Measurements from ENCODE around the gene OR10A6.

OR10A6 gene

DNA sequence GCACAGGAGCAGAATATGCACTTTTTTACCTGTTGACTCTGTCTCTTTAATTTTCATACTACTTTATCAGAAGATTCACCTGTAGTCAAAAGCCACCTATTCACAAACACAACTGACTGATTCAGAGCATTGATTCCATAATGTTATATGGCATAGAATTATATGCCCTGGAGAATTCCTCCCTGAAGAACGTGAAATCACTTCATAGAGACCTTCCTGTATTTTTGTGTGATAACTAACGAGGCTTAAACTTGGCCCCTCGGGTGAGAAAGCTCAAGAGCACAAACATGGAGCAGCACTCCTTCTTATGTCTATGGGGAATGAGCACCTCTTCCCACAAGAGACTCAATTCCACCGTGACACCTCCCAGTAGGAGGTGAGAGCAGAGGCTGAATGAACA is at the start of gene OR10A6:
Gene OR10A6 (minus strand): TSS at position 101 of the 400 bp plus-strand sequence. CDS start 2,606 bp downstream, outside the sequence.
- no peak for DNase-seq

- DNase-seq, result no peak
These were observed 46.3 kb upstream of the OR10A6 start for GRCh38 chr11:7977232-7977917.

DNA sequence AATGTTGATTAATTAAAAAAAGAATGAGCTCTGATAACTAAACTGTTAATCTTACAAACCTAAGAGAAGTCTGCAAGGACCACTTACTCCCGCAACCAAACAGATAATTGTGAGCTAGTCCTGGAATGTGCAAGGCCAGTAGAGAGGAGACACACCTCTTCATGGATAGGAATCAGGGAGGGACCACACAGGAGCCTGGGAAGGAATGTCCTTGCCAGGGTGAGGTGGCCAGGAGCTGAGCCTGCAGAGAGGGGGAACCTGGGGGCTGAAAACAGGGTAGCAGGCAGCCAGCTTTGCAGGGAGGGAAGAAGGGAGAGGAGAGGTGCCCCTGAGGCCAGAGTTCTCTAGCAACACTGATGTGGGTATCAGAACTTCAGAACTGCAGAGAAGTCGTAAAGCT is 43.6 kb upstream of the OR10A6 start:
- no peak for DNase-seq

DNA sequence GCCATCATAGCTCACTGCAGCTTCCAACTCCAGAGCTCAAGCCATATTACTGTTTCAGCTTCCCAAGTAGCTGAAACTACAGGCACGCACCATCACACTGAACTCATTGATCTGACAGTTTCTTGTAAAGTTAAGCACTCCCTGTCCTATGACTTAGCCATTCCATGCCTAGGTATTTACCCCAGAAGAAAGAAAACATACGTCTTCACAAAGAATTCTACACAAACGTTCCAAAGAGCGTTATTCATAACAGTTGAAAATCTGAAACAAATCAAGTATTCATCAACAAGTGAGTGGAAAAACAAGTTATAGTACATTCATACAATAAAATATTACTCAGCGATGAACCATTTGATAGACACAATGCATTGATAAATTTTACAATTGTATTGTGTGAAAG is 41.9 kb upstream of the OR10A6 start:
- no peak for DNase-seq

DNA sequence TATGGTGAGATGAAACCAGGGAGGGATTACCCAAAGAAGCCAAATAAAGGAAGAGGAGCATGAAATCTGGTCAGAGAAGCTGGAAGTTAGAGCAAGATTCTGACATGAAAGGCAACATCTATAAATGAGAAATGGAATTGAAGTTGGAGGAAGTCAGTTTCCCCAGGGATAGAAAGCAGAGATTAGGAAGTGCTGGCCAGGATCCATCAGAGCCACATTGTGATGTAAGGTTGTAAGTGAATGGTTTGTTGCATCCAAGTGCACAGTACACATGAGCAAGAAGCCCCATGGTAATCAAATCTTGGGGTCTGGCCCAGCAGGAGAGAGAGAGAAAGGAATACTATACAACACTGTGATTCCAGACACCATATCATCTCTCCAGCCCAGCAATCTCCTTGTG is 40.8 kb upstream of the OR10A6 start:
- DNase-seq, result no peak

DNA sequence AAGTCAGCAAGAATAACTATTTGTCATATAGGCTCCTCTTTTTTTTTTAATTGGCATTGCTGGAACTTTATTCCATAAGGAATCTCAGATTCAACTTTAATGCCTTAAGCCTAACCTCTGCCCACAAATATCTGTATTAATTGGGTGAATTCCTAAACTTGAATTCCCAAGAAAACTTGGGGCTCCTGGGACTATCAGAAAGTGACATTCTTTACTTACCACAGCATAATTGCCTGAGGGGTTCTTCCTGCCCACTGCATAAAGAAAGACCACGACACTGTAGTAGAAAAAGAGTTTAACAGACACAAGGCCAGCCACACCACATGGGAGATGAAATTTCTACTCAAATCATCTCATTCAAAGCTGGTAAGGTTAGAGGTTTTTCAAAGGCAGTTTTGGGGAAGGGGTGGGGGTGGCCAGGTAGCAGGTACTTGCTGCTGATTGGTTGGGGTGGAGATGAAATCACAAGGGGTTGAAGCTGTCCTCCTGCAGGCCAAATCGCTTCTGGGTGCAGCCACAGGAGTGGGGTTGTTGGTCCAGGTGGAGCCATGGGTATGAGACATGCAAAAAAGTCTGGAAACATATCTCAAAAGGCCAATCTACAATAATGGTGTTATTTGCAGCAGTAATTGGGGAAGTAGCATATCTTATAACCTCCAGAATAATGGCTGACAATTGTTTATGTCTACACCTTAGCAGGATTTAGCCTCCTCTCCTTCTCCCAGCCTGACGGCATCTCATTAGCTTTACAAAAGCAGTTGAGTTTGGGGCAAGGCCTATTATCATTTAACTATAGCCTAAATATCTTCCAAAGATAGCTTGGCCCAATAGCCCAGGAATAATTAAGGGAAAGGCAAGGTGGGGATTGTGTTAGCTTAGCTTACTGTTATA is 38.9 kb upstream of the OR10A6 start:
- no peak for DNase-seq

- DNase-seq, result no peak
These were observed 37.6 kb upstream of the OR10A6 start for GRCh38 chr11:7968686-7969085.

GRCh38 chr11:7967826-7968225 is 36.8 kb upstream of the OR10A6 start:
- no peak for DNase-seq

DNA sequence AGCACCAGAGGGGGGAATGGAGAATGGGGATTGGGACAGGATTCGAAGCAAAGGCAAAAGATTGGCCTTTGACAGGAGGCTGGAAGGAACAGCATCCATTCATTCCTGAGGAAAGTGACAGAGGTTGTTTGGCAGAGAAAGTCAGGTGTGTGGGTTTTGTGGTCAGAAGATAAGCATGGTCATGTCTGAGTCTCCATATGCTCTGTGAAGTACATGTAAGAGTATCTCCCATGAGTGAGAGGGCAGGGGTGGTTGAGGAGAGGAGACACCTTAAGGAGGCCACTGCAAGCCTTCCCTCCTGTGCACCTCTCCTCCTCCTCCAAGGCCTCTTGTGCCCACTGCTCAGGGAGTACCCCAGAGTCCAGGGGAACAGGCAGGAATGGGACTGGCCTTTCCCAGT is 36.0 kb upstream of the OR10A6 start:
- DNase-seq, result no peak

GRCh38 chr11:7965386-7965785 is 34.3 kb upstream of the OR10A6 start, which contains the start of gene NLRP10:
Gene NLRP10, minus strand, starts transcription at chr11:7965447. Its CDS starts 1,952 bp downstream, at chr11:7963495.
- no peak for DNase-seq

DNA sequence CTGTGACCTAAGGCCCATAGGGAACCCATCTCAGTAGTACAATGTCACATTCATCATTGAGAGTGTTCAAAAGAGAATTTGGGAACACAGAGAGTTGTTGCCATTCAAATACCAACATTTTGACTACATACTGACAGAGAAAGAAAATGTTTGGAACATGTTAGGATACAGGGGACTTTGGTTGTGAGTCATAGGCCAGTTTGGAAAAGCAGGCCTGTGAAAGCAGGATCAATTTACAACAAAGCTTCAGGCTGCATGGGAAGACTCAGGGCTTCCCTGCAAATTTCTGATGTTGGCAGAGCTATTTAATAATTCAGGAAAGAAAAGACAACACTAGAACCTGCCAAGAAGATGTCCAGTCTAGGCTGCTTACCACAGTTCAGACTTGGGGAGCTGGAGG is 33.8 kb upstream of the OR10A6 start:
- no peak for DNase-seq

- no peak for DNase-seq
These were observed 33.2 kb upstream of the OR10A6 start for GRCh38 chr11:7964261-7964660.

GRCh38 chr11:7955191-7955590 is 24.1 kb upstream of the OR10A6 start:
- DNase-seq, result no peak

- DNase-seq, result no peak
These were observed 18.9 kb upstream of the OR10A6 start for GRCh38 chr11:7949934-7950333.

DNA sequence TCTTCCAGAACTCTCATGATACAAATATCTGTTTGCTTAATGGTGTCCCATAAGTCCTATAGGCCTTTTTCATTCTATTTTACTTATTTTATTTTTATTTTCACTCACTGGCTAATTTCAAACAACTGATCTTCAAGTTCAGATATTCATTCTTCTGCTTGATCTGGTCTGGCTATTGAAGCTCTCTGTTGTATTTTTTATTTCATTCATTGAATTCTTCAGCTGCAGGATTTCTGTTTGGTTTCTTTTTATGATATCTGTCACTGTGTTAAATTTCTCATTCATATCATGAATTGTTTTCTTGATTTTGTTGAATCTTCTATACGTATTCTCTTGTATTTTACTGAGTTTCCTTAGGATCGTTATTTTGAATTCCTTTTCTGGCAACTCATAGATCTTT is 13.1 kb upstream of the OR10A6 start:
- no peak for DNase-seq

- DNase-seq, result no peak
These were observed 10.5 kb upstream of the OR10A6 start, which contains the start of gene OR10A3 for GRCh38 chr11:7941608-7942007. Gene OR10A3, minus strand, starts transcription at chr11:7941708. Its CDS starts 2,188 bp downstream, at chr11:7939520.

DNA sequence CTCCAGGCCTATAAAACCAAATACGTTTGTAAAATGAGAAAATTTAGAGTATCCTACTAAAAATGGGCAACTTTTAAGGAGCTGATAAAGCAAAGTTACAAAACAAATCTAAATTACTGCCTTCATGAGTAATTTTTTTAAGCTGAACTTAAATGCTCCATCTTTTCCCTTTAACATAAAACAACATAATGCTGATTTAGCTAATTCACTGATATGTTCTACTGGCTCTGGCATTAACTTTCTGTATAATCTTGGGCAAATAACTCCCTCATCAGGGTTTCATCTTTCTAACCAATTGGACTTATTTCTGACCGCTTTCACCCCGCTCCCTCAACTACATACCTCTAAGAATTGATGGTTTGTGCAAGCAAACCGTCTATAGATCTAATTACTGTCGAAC is 10.1 kb upstream of the OR10A6 start:
- DNase-seq, result no peak

- no peak for DNase-seq
These were observed 5.5 kb upstream of the OR10A6 start for GRCh38 chr11:7936615-7937014.

DNA sequence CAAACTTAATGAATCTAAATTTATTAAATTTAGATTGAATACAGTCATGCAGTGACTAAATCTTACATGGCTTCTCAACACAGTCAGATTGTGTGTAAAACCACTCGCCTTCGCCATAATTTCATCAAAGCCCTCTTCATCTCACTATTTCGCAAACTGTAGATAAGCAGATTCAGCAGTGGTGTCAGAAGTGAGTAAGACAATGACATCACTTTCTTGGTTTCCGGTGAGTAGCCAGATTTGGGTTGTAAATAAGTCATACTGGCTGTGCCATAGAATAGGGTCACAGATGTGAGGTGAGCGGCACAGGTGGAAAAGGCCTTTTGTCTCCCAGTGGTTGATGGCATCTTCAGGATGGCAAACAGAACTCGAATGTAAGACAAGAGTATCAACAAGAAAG is 3.4 kb downstream of the OR10A6 start:
- DNase-seq, result no peak

DNA sequence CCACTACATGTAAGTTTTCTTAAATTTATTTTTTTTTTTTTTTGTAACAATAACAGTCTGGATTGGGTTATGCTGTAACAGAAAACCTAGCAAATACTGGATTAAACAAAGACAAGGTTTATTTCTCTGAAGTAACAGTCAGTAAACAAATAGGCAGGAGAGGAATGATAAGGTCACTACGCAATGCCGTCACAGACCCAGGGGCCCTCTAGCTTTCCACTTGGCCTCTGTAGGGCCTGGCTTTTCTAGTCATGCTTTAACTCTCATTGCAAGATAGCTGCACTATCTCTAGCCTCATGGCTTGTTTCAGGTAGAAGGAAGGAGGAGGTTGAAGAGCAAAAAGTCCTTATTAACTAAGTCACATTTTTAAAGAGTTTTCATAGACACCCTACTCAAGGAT is 6.5 kb downstream of the OR10A6 start:
- no peak for DNase-seq

DNA sequence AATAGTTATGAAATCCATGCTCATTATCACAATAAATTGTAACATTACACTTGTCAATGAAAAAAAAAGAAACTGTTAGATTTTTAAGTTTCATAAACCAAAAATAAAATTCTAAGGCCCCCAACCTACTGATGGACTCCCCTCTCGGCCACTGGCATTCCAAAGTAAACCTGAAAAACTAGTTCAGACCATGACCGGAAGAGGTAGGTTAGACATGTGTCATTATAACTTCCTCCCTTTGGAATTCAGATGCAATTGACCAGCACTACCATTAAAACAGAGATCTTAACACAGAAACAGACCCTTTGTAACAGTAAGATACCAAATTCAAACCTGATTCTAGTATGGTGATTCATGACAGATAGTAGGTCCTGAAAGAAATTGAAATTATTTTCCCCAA is 12.9 kb downstream of the OR10A6 start:
- DNase-seq, result no peak

- no peak for DNase-seq
These were observed 20.1 kb downstream of the OR10A6 start for GRCh38 chr11:7911011-7911410.

GRCh38 chr11:7910286-7910788 is 20.7 kb downstream of the OR10A6 start:
- DNase-seq, result no peak
